Hematopoietic multipotent progenitor cell treated with erythropoietin and hydrocortisone succinate and interleukin-3 and kit ligand, for 6 days (in vitro differentiated cells): ENCODE data around the gene MYO5B.

Experiments
- DNase-seq: peaks from one replicate; pipeline ENCODE4 v3.0.0-alpha.2; 2015

MYO5B gene

DNA sequence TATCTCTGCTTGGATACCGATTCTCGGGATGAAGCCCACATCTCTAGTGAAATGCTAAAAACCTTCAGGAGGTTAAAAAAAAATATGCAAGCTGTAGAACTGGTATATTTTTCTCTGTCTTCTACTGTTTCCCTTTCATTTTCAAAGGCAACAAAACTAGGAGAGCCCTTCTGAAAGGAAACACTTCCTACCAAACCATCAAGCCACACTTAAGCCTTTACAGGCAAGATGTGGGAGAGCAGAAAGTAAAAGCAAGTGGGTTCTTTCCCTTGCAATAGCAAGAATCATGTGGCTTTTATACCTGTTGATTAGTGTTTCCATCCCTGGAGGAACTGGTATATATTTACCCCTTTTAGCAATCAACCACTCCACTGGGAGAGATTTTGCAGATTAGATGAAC, 233.7 kb downstream of the MYO5B start:
- no peak for DNase-seq

DNA sequence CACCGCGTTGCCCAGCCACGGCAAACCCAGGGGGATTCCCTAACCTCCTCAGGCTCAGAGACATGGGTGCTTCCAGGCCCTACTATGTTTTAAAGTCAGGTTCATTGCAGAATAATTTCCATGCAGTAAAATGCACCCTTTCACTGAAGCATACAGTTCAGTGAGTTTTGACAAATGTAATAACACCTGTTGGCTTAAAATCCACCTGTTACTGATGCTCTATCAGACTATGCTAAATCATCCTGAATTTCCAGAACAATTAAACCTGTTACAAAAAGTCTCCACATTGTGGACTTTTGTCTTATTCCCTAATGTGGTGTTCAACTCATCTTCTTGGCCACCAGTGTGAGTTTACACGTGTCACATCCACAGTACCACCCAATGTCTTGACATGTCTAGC, 234.6 kb downstream of the MYO5B start:
- DNase-seq, result no peak

DNA sequence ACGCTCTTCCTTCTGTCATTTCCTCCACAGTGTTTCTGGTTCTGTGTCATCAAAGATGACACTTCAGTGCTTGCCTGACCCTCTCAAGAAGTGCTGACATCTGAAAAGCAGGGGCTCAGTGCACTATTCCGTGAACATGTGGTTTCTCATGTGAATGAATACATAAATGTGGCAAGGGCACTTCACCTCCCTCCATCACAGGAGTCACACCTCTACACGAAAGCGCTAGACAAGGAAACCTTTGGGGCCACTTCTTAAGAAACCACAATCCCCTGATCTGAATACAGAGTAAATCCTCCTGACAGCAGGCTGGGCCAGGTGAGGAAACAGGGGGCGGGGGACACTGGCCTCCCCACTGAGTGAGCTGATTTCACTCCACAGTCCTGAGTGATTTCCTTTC, 235.8 kb downstream of the MYO5B start:
- DNase-seq, result no peak

DNA sequence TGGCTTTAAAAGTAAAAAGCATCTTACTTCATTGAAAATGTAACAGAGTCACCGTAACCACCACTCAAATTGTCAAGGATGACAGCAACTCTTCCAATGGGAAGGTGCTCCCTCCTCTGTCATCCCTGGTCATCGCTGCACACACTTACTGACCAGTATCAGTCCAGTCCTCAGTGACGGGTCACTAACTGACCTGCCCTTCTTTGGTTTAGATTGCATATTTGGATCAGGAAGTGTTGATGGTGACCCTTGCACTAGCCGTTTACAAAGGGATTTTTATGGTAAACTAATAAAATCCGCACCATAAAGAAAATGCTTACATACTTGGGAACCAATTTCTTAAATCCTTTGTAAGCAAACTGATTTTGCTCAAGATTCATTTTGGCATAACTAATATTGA, 239.7 kb downstream of the MYO5B start:
- DNase-seq, result no peak

DNA sequence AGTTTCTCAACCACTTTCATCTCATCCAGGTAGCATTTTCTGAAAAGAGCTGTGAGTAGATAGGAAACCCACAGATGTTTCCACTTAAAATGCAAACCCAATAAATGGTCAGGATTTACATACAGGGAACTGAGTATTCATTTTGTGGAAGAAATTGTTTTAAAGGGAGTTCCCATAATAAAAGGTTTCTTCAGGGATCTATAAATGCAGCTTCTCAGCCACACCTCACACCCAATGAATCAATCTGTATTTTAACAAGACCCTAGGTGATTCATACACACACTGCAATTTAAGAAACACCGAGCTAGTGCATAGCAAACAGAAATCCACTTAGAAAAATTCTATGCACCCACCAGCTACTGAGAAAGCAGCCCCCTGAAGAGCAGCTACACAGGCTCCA, 241.6 kb downstream of the MYO5B start:
- no peak for DNase-seq

DNA sequence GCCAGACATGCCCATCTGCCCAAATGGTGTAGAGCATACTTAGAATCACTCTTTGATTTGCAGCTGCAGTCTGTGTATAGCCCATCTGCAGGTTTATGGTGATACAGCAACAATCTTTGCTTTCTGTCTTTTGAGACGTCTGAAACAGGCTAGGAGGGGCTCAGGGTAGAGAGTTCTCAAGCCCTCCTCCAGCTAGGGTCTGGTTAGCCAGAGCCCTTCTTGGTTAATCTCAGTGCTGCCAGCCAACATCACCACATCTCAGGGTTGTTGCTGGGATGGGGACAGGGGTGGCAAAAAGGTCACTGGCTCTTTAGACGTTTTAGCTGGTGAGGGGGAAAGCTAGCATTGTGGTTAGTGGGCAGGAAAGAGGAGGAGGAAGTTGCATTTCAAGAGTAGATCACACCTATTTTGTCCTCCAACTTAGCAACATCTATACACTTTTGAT, 245.0 kb downstream of the MYO5B start:
- DNase-seq, result no peak

DNA sequence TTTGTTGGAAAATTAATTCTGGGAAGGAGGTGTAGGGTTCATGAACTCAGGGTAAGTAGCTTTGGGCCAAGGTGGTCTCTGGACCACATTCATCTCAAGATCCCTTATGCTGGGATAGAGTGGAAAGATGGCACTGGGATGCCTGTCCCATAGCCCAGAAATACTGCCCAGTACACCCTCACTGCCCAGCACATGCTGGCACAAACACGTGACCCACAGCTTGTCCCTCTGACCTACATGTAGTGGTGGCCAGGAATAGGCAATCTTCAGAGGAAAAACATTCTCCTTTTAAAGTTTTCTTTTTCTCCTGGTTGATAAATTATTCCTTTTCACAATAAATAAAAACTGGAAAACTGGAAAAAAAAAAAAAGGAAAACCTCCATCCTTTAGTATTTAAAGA, 246.0 kb downstream of the MYO5B start:
- DNase-seq, result no peak

DNA sequence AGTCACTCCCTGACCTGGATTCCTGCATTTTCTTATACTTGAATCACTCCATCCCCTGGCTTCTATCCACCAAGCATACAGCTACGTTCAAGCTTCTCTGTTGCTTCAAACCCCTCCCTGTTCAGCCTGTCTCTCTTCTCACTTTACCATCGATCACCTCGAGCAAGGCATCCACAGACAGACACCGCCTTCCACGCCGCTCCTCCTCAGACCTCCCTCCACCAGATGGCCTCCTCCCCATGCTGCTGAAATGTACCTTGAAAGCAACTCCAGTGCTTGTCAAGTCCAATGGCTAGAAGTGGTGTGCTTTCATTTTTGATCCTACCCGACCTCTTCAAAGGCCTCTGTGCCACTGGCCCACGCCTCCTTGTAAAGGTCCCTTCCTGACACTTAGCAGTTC, 250.3 kb downstream of the MYO5B start:
- DNase-seq, result peak; percentile 2

DNA sequence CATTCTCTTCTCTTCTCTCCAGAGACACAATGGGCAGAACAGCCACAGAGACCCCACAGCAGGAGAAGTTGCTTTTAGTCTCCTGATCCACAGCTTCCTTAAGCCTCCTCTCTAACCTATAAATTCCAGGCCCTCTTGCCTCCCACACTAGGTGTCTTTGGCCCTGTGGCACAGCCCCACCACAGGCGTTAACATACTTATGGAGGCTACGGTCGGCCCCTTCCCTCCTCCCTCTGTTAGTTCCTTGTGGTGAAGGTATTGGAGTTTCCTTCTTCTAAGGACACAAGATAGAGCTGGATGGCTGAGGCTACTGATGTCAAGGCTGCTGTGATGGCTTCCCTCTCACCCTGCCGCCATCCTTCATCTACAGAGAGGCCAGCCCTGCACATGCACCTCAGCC, 258.1 kb downstream of the MYO5B start:
- DNase-seq, result no peak

DNA sequence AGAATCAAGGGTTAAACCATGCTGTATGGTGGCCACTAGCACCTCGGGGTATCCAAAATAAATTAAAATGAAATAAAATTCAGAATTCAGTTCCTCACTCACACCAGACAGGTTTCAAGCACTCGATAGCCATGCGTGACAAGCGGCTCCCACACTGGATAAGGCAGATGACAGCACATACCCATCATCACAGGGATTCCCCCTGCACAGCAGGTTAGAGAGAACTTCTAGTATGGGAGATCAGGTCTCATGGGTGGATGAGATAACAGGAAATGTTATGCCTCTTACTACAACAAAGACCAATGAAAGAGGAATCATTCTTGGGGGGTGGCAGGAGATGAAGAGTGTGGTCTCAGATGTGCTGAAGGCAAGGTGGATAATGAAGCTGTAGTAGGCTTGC, 259.7 kb downstream of the MYO5B start:
- no peak for DNase-seq

DNA sequence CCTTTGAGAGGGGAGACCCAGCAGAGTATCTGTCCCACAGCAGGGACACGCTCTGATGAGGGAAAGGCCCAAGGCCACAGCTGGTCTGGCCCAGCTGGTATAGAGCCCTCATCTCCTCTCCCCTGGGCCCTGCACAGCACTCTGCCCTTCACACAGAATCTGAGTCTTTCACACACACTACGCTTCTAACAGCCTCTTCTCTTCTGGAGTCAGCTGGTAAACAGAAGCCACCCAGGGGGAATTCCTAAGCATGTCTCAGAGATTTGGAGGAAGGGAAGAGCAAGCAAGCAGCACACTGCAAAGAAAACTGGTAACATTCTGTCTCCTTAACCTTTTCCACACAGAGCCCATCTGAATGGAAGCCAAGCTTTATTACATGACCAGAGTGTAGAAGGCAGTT, 260.5 kb downstream of the MYO5B start:
- no peak for DNase-seq

DNA sequence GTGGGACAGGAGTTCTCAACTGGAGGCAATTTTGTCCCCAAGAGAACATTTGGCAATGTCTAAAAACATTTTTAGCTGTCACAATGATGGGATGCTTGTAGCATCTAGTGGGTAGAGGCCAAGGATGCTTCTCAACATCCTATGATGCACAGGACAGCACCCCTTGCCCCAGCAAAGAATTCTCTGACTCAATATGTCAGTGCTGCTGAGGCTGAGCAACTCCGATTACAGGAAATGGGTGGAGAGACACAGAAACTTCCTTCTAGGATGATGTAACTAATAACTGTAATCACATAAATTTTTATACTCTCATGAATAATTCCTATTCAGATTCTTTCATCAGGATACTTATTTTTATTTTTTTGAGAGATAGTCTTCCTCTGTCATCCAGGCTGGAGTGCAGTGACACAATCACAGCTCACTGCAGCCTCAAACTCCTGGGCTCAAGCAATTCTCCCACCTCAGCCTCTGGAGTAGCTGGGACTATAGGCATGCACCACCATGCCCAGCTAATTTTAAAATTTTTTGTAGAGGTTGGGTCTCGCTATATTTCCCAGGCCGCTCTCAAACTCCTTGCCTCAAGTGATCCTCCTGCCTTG, 261.3 kb downstream of the MYO5B start:
- no peak for DNase-seq

DNA sequence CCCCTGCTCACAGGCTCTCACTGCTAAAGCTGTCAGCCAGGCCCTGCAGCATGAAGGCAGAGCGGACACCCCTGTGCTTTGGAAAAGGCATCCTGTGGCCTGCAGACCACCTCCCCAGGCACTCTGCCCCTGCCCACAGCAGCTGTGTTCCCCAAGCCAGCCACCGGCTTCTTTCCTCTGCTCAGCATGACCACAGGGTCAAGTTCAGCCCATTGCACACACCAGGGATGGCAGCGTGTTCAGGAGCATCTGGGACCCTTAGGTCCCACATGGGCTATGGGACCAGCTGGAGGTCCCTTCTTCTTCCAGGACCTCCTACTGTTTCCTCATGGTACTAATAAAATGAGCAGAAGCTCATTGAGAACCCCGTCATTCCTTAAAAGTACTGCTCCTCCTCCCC, 263.2 kb downstream of the MYO5B start:
- DNase-seq, result no peak

DNA sequence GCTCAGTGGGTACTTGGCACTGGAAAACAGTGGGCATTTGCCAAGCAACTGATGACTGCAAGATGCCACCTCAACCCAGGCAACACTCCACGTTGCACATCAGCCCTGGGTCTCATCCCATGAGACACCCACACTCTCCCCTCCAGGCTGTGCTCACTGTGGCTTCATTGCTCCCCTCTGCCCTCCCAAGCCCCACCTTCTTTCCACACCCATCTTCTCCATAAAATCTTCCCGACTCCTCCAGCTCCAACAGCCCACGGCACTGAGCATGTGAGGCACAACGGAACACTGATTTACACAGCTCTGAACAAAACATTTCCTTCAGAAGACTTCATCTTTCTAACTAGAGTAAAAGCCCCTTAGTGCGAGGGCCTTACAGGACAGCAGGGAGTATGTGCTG, 263.8 kb downstream of the MYO5B start:
- no peak for DNase-seq

DNA sequence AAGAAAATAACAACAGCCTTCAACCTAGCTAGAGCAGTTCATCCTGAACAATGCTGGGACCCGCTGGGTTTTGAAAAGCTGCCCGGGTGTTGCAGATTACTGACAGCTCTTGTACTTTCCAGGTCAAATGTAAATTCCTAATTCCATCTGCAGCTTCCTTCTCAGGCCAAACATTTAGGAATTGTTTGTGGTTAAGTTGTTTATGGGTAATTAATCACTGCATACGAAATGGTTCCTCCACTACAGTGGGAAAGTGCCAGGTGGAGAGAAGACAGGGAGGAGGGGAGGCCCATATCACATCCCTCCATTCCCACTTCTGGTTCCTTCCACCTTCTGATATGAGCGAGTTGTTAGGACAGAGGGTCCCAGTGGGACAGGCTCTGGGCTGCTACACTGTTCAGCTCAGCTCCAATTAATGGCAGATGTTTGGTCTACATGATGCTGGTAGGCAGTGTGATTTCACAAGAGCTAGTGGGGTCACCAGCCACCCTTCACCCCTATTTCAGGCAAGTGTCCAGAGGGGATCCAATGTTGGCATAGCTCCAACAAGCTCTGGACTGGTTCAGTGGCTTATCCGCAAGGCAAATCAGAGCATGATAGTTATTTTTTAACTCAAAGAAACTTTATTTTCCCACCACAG, 268.7 kb downstream of the MYO5B start:
- no peak for DNase-seq

DNA sequence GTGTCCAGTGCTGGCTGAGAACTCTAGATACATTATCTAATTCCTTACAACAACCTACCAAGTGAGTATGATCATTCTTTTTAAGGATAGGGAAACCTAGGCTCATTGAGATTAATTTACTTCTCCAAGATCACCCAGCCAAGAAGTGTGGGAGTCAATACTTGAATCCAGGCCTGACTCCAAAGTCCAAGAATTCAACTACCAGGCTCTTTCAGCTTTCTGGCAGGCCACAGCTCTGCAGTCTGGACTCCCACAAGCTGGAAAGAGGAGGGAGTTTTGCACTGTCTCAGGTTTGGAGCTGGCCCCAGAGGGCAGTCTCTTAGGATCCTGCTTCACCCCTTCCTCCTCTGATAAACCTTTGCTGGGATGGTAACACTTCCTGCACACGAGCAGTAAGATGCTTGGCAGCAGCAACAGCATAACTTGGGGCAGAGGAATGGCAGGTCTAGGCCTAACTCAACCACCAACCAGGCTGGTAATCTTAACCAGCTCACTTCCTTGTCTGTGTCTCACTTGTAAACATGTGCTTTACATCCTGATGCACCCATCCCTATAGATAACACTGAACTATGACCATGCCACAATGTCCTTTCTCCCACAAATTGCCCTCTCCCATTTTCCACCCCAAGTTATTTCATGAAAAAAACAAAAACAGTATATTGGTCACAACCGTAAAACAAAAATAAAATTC, 270.5 kb downstream of the MYO5B start:
- no peak for DNase-seq

DNA sequence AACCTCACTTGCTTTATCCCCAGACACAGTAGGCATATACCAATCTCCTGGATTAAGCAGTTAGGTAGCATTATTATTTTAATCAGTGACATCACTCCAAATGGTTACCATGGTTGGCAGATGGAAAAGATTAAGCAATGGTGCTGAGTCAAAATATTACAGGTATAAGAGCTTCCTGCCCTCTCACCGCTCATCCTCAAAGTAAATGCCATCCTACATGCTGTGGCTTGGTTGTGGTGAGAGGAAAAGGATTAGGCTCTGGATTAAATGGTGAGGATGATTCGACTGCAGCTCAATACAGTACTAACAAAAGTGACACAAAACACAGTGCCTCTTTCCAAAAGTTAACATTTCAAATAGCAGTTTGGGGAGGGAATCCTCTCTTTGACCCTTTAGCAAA, 272.7 kb downstream of the MYO5B start:
- no peak for DNase-seq

DNA sequence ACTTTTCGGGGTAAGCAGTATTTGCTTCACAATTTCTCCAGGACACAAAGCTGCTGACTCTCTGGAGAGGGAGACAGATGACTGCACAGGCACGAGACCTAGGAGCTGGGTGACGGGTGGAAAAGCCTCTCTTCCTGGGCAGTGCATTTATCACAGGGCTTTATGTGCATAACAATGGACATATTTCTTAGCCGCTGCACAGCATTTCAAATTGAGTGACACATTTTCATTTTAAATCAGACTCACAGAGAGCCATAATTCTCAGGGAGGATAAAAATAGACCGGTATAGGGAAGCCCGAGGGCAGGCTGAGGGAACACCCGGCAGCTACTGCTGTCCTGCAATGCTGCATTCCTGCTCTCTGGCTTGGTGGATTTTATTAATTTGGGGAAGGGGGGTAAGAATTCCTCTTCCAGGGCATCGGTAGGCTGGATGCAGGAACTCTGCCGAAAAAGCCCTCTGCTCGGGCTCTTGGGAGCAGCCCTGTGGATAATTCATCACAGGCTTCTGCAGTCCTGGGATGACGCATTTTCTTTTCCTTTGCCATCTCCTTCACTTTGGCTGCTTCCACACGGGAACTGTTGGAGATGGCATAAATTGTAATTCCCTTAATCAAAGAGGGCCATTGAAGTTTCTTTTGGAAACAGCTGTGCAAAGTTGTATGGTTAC, 273.5 kb downstream of the MYO5B start:
- no peak for DNase-seq

DNA sequence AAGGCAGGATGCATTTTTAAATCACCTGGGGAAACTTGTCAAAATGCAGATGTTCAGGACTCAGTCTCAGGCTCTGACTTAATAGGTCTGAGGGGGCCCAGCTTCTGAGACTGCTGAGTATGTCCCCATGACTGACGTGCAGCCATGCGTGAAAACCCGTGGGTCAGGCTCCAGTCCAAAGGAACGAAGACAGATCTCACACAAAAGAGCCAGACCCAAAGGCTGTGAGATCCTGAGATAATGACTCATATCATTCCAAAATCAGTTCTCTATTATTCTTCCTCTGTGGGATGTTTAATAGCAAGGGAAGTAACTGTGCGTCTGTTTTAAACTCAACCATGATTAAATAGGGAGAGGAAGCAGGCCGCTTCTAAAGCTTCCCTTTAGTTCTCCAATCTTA, 274.2 kb downstream of the MYO5B start:
- no peak for DNase-seq

DNA sequence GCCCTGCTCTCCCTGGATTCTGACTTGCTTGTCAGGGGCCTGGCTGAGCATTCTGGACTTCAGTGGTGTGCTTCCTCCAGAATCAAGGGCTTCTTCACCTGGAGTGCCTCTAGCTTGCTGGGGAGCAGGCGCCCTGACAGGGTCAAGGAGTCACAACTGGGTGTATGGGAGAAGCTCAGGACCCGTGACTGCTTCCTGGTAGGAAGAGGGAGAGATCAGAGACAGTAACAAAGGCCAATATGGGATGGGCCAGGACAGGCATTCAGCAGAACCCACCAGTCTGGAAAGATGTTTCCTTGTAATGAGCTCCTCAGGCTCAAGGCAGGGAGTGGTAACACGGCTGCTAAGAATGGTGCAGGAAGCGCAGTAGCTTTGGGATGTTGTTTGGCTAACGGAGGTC, 277.2 kb downstream of the MYO5B start:
- DNase-seq, result no peak

DNA sequence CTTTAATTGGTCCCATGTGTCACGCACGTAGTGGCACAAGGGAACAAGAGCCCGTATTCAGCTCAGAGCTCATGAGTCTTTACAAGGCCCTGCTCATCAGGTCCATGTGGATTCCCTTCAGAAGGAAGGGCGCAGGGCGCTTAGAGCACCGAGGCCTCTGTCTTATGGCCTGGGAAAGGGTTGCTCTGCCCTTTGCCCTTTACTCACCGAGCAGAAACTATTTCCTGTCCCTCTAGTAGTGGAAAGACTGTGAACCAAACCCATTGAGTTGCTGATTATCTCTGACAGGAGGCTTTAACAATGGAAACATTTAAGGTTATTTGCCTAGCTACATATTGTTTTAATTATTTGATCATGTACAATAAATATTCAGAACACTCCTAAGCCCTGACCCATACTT, 279.6 kb downstream of the MYO5B start:
- no peak for DNase-seq

DNA sequence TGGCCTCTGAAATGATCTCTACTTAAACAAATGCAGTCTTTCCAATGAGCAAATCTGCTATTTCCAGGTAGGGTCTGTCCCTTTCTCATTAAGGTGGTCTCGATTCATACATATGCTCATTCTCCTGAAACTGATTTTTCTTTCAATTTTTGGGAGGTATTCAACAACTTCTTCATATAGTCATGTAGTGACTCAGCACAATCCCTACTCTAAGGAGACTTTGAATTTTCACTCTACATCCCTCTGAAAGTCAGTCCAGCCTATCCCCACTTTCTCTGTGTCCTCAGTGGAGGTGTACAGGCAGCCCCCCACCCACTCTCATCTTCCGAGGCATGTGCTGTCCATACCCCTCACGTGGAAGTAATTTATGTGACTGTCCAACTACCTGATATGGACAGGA, 281.7 kb downstream of the MYO5B start:
- no peak for DNase-seq

DNA sequence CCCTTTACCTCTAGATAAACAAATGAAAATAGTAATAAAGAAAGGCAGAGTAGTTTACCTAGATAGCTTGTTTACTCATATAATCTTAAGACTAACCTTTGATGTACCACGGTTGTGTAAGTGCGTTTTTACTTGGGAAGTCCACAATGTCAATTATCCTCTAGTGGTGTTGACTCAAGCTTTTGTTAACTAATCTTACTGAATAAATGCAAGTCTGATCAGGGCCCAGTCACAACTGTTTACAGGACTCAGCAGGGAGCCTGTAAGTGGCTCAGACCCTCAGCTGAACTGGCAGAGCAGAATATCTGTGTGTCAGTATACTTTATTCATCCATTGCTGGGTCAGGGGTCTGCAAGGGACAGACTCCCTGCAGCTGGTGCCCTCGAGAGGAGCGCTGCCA, 283.5 kb downstream of the MYO5B start:
- no peak for DNase-seq

DNA sequence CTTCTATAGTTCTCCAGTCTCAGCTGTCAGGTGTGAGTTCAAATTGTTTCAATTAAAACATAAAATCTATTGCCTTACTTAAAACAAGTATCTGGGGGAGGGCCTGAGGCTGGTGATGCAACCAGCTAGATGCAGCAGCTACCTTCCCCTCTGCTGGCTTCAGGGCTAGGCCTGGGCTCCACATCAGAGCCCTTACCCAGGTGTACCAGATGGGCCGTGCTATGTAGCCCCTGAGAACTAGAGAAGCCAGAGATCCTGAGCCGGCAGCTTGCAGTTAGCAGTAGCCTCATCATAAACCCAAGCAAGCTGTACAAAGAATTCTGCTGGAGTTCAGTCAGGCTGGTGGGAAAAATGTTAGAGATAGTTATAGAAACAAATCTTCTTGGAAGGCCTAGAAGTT, 284.0 kb downstream of the MYO5B start:
- no peak for DNase-seq
